Skeletal muscle satellite cell (primary cell): Measurements from ENCODE around the gene ZNF516.

ENCODE experiments used
- H3K27me3 ChIP-seq: 2 replicates; pipeline ENCODE4 v1.7.0; 2013; ENCODE audit warnings: low read length; ENCODE audit not compliant: control insufficient read depth, insufficient read depth
- H3K36me3 ChIP-seq: 2 replicates; pipeline ENCODE4 v1.7.0; 2013; ENCODE audit warnings: mild to moderate bottlenecking, control low read depth, low read length; ENCODE audit not compliant: insufficient read depth
- H3K4me1 ChIP-seq: 2 replicates; pipeline ENCODE4 v1.7.0; 2013; ENCODE audit warnings: low read length; ENCODE audit not compliant: control insufficient read depth, insufficient read depth
- H3K4me2 ChIP-seq: 2 replicates; pipeline ENCODE4 v1.7.0; 2013; ENCODE audit warnings: mild to moderate bottlenecking, low read length
- H3K4me3 ChIP-seq: 2 replicates; pipeline ENCODE4 v1.7.0; 2013; ENCODE audit warnings: low read length
- H3K9ac ChIP-seq: 2 replicates; pipeline ENCODE4 v1.7.0; 2013; ENCODE audit warnings: mild to moderate bottlenecking, low read depth, low read length, moderate library complexity
- H3K9me3 ChIP-seq: replicated peaks from 2 replicates; pipeline ENCODE4 v1.7.0; 2013; ENCODE audit warnings: mild to moderate bottlenecking, control low read depth, low read length

The ZNF516 gene

GRCh38 chr18:76385681-76385975 lies 109.4 kb downstream of the ZNF516 start:
- no peak overlapping the region for H3K4me2 ChIP-seq
- no peak overlapping the region for H3K9ac ChIP-seq
- H3K9me3 ChIP-seq = no peaks in the 10 kb centered on the region
- no peaks in the 10 kb centered on the region for H3K27me3 ChIP-seq
- peaks cover 7% of the 10 kb centered on the region for H3K4me1 ChIP-seq
- H3K36me3 ChIP-seq = no peaks in the 10 kb centered on the region
- no peak overlapping the region for H3K4me3 ChIP-seq

- Histone ChIP-seq H3K36me3 (peaks cover 2% of the 10 kb centered on the region), H3K27me3 (no peaks in the 10 kb centered on the region), H3K4me1 (peaks cover 7% of the 10 kb centered on the region), H3K4me2 (no peak overlapping the region), H3K9me3 (no peaks in the 10 kb centered on the region), H3K4me3 (no peak overlapping the region), H3K9ac (no peak overlapping the region)
Observed at GRCh38 chr18:76384861-76385680, 110.0 kb downstream of the ZNF516 start.

GRCh38 chr18:76384114-76384790 lies 110.8 kb downstream of the ZNF516 start:
- no peak overlapping the region for H3K4me3 ChIP-seq
- H3K36me3 ChIP-seq = peaks cover 9% of the 10 kb centered on the region
- H3K4me1 ChIP-seq = peaks cover 5% of the 10 kb centered on the region
- no peak overlapping the region for H3K4me2 ChIP-seq
- no peaks in the 10 kb centered on the region for H3K27me3 ChIP-seq
- no peak overlapping the region for H3K9ac ChIP-seq
- H3K9me3 ChIP-seq = no peaks in the 10 kb centered on the region

- H3K4me2 ChIP-seq = no peak overlapping the region
- peaks cover 13% of the 10 kb centered on the region for H3K36me3 ChIP-seq
- H3K4me3 ChIP-seq = no peak overlapping the region
- no peaks in the 10 kb centered on the region for H3K27me3 ChIP-seq
- no peaks in the 10 kb centered on the region for H3K9me3 ChIP-seq
- H3K4me1 ChIP-seq = no peaks in the 10 kb centered on the region
- H3K9ac ChIP-seq = no peak overlapping the region
Observed at GRCh38 chr18:76383636-76384035, 111.4 kb downstream of the ZNF516 start.

- Histone ChIP-seq H3K9ac (no peak overlapping the region), H3K27me3 (no peaks in the 10 kb centered on the region), H3K36me3 (peaks cover 19% of the 10 kb centered on the region), H3K4me3 (no peak overlapping the region), H3K4me2 (no peak overlapping the region), H3K9me3 (no peaks in the 10 kb centered on the region), H3K4me1 (no peaks in the 10 kb centered on the region)
Observed at GRCh38 chr18:76382275-76382674, 112.8 kb downstream of the ZNF516 start.

- H3K4me3 ChIP-seq = no peak overlapping the region
- peaks cover 7% of the 10 kb centered on the region for H3K4me1 ChIP-seq
- no peak overlapping the region for H3K4me2 ChIP-seq
- no peaks in the 10 kb centered on the region for H3K27me3 ChIP-seq
- H3K9ac ChIP-seq = no peak overlapping the region
- peaks cover 24% of the 10 kb centered on the region for H3K36me3 ChIP-seq
- no peaks in the 10 kb centered on the region for H3K9me3 ChIP-seq
Observed at GRCh38 chr18:76380791-76381405, 114.1 kb downstream of the ZNF516 start.

- peaks cover 7% of the 10 kb centered on the region for H3K4me1 ChIP-seq
- H3K27me3 ChIP-seq = no peaks in the 10 kb centered on the region
- H3K36me3 ChIP-seq = peaks cover 24% of the 10 kb centered on the region
- H3K4me2 ChIP-seq = no peak overlapping the region
- no peak overlapping the region for H3K9ac ChIP-seq
- no peak overlapping the region for H3K4me3 ChIP-seq
- no peaks in the 10 kb centered on the region for H3K9me3 ChIP-seq
Observed at GRCh38 chr18:76380127-76380729, 114.8 kb downstream of the ZNF516 start.

- Histone ChIP-seq H3K4me3 (no peak overlapping the region), H3K36me3 (peaks cover 24% of the 10 kb centered on the region), H3K4me1 (peaks cover 7% of the 10 kb centered on the region), H3K4me2 (no peak overlapping the region), H3K9me3 (no peaks in the 10 kb centered on the region), H3K27me3 (no peaks in the 10 kb centered on the region), H3K9ac (no peak overlapping the region)
Observed at GRCh38 chr18:76379226-76380126, 115.6 kb downstream of the ZNF516 start.

GRCh38 chr18:76378526-76379215 lies 116.4 kb downstream of the ZNF516 start:
- no peak overlapping the region for H3K4me2 ChIP-seq
- peaks cover 7% of the 10 kb centered on the region for H3K4me1 ChIP-seq
- no peaks in the 10 kb centered on the region for H3K27me3 ChIP-seq
- no peak overlapping the region for H3K4me3 ChIP-seq
- H3K9me3 ChIP-seq = no peaks in the 10 kb centered on the region
- peaks cover 24% of the 10 kb centered on the region for H3K36me3 ChIP-seq
- H3K9ac ChIP-seq = no peak overlapping the region

- Histone ChIP-seq H3K4me1 (peaks cover 7% of the 10 kb centered on the region), H3K9me3 (no peaks in the 10 kb centered on the region), H3K9ac (no peak overlapping the region), H3K4me3 (no peak overlapping the region), H3K36me3 (peaks cover 24% of the 10 kb centered on the region), H3K4me2 (no peak overlapping the region), H3K27me3 (no peaks in the 10 kb centered on the region)
Observed at GRCh38 chr18:76377359-76377756, 117.7 kb downstream of the ZNF516 start.
